Activated CD8-positive, alpha-beta memory T cell treated with anti-CD3 and anti-CD28 coated beads, Interleukin-2, amount 50 U/mL, for 1 hour (primary cell): ENCODE data around the gene COX5A.
"Not testable (repeated sequence)": the region's sequence is repeated elsewhere in the genome, so short reads cannot be mapped to it uniquely, and the experiment has no call there.

Experiments used
- DNase-seq: peaks from one replicate; pipeline ENCODE4 v3.0.0-alpha.2; 2020; ENCODE audit errors: extremely low read depth

Gene COX5A

DNA sequence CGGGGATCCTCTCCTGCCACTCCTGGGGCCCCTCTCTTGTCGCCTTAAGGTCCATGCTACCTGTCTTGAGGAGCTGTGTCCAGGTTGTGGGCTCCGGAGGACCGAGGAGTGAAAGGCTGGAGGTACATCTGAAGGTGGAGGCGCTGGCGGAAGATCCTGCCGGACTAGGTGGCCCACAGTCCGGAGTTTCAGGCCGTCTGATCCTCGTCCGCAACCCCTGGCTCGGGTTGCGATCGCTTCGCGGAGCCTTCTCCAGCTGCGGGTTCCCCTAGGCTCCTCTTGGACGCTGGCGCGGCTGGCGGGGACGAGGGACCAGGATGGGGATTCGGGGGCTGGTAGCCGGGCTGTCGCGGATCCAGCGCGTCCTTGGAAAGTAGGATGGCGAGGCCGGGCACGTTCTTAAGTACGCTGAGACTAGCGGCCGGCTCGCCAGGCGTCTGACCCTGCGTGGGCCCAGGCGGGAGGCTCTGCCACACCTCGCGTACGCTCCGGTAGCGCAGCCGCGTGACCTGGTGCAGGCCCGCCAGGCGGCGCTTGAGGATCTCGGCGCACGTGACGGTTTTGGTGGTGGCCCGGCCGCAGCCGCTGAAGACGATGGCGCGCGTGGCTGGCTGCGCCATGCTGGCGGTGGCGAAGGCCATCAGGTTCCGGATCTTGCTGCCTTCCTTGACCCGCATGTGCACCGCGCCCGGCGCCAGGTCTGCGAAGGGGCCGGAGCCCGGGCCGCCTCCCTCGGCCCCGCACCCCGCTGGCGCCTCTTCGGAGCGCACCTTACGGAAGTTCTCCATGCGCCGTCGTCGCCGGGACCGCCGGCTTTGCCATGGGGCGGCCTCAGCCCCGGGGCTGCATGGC is 18.1 kb upstream of the COX5A start:
- no peak for DNase-seq

- no peak for DNase-seq
These were observed 17.1 kb upstream of the COX5A start for GRCh38 chr15:74955017-74955416.

DNA sequence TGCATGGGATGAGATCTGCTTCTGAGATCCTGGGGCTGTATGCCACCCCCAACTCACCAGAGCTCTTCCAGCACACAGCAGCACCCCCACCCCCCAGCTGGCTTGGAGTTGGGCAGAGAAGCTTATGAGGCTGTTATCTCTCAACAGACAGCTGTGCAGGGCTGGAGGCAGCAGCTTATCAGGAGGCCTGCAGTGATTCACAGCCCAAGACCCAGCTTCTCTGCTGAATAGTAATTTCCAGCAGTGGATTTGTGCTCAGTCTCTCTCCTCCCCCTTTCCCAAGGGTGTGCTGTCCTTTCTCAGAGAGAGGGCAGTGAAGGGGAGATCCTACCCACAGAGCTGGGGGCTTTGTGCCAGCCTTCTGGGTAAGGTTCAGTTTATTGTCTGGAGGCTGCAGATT is 16.6 kb upstream of the COX5A start:
- no peak for DNase-seq

GRCh38 chr15:74951006-74951405 is 13.1 kb upstream of the COX5A start:
- DNase-seq: no peak

- no peak for DNase-seq
These were observed 12.4 kb upstream of the COX5A start for GRCh38 chr15:74950078-74950908.

DNA sequence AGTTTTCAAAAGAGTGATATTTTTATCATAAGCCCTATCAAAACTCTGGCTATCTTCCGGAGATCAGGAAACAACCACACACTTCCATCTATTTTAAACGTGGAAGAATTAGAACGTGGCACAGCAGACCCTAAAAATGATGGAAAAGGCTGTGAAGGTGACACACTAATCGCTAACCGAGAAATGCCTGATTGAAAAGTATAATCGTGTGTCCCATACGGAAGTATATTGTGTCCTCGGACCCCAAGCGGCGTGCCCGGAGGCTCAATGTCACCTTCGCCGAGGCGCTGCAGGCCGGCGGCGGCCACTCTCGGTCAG is 642 bp downstream of the COX5A start:
- DNase-seq: no peak

DNA sequence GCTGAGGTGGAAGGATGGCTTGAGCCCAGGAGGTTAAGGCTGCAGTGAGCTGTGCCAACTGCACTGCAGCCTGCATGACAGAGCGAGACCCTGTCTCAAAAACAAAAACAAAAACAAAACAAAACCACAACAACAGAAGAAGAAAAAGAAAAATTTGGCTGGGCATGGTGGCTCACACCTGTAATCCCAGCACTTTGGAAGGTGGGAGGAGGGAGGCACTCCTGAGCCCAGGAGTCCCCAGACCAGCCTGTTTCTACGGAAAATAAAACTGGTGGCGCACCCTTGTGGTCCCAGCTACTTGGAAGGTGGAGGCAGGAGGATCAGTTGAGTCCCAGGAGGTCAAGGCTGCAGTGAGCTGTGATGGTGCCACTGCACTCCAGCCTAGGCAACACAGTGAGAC is 2.7 kb downstream of the COX5A start:
- not testable (repeated sequence) for DNase-seq

DNA sequence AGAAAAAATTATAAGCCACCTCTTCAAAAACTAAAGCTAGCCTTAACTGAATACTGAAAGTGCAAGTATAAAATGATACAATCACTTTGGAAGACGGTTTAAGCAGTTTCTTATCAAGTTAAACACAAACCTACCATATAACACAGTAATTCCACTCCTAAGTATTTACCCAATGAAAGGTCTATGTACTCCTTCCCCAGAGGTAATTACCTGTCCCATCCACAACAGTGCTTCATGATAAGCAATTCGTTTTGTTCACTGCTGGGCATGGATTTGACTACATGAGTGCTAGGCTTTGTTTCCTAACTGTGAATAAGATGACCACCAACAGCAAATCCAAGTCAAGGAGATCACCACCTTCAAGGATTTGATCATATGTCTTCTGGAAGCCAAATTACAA is 4.3 kb downstream of the COX5A start:
- DNase-seq: no peak

- no peak for DNase-seq
These were observed 9.1 kb downstream of the COX5A start for GRCh38 chr15:74928771-74929198.

GRCh38 chr15:74924525-74924924 is 13.3 kb downstream of the COX5A start:
- no peak for DNase-seq

DNA sequence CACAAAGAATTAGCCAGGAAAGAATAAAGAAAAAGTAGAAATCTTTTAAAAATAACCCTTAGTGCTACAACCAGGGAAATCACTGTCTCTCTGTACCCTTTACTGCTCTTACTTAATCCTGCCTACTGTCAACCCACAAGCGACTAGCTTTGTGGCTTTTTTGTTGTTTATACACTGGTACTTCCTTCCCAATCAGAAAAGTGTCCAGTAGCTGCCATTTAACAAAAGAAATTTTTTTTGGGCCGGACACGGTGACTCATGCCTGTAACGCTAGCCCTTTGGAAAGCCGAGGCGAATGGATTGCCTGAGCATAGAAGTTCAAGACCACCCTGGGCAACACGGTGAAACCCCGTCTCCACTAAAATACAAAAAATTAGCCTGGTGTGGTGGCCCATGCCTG is 17.4 kb downstream of the COX5A start:
- DNase-seq: no peak

- no peak for DNase-seq
These were observed 20.2 kb downstream of the COX5A start for GRCh38 chr15:74917676-74918075.

GRCh38 chr15:74913799-74914198 is 24.1 kb downstream of the COX5A start:
- not testable (repeated sequence) for DNase-seq

GRCh38 chr15:74913041-74913440 is 24.8 kb downstream of the COX5A start:
- no peak for DNase-seq

GRCh38 chr15:74908635-74909034 is 29.2 kb downstream of the COX5A start:
- DNase-seq: no peak

- DNase-seq: no peak
These were observed 30.6 kb downstream of the COX5A start for GRCh38 chr15:74907163-74907870.

- no peak for DNase-seq
These were observed 31.3 kb downstream of the COX5A start, which contains the start of gene FAM219B for GRCh38 chr15:74906450-74907162. TSS of gene FAM219B (minus strand) at chr15:74906851. CDS start at chr15:74906800, 51 bp downstream.

DNA sequence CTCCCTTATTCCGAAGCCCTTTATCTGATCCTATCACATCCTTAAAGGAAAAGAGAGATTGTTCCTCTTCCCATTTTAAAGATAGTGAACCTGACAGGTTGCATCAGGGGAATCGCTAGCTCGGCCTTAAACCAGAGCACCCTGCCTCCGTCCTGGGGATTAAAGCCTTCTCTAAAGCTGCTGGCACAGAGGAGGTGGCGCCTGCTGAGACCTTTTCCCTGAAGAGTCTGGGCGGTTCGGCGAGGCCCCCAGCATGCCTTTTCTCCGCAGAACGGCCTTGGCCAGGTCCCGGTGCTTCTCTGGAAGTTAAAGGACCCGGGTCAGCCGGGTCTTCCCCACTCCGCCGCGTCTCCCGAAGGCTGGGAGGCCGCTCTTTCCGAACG is 31.8 kb downstream of the COX5A start:
- no peak for DNase-seq

GRCh38 chr15:74904190-74904805 is 33.6 kb downstream of the COX5A start:
- no peak for DNase-seq

- no peak for DNase-seq
These were observed 34.2 kb downstream of the COX5A start for GRCh38 chr15:74903676-74904075.
